Effector memory CD8-positive, alpha-beta T cell (primary cell): Measurements from ENCODE around the gene NDUFB7.
"Not testable (repeated sequence)": the region's sequence is repeated elsewhere in the genome, so short reads cannot be mapped to it uniquely, and the experiment has no call there.

Experiments used
- ATAC-seq: fragments of 150-1000 bp; cut with Tn5 transposase; replicated peaks from 2 replicates; pipeline ENCODE4 v1.10.0; 2021; ENCODE audit warnings: mild to moderate bottlenecking, moderate library complexity
- DNase-seq, 3 experiments: peaks; one replicate each; pipeline ENCODE4 v3.0.0; 2021
- H3K27ac Mint-ChIP-seq, 2 donors: one replicate each; pipeline ENCODE4 v1.8.0; 2022; ENCODE audit warnings: mild to moderate bottlenecking in 2 of 2, mixed read lengths in 2 of 2, moderate library complexity in 2 of 2
- H3K27me3 Mint-ChIP-seq, 2 donors: one replicate each; pipeline ENCODE4 v1.8.0; 2022; ENCODE audit warnings: mixed read lengths in 2 of 2
- H3K36me3 Mint-ChIP-seq: one replicate; pipeline ENCODE4 v1.8.0; 2022; ENCODE audit warnings: mild to moderate bottlenecking, moderate library complexity, mixed read lengths; ENCODE audit not compliant: insufficient read depth
- H3K4me1 Mint-ChIP-seq, 2 donors: one replicate each; pipeline ENCODE4 v1.8.0; 2022; ENCODE audit warnings: low read depth in 2 of 2, mixed read lengths in 2 of 2
- H3K4me3 Mint-ChIP-seq, 2 donors: one replicate each; pipeline ENCODE4 v1.8.0; 2022; ENCODE audit warnings: mild to moderate bottlenecking in 2 of 2, mixed read lengths in 2 of 2, moderate library complexity in 2 of 2
- H3K9me3 Mint-ChIP-seq, 2 donors: one replicate each; pipeline ENCODE4 v1.8.0; 2022; ENCODE audit warnings: mixed read lengths in 2 of 2
- total RNA-seq, 9 experiments: gene quantifications; one replicate each; lab custom pipeline; 2026; lab: John Stamatoyannopoulos, UW

Gene NDUFB7
- 9.4 to 56.1 (median 37.2) reads per million in 9 experiments for total RNA-seq

- Mint-ChIP-seq H3K9me3 (no peaks in the 10 kb centered on the region), H3K27me3 (no peaks in the 10 kb centered on the region), H3K4me3 (peak within 1 kb of the TSS; percentile 93 to 96), H3K27ac (peak within 1 kb of the TSS; percentile 86 to 92), H3K36me3 (peaks cover 11% of the 10 kb centered on the region), H3K4me1 (peaks cover 37 to 48% of the 10 kb centered on the region in 2 donors)
- DNase-seq (peak; percentile 83 to 86 (median 85)), ATAC-seq (peak; percentile 95)
Measured at GRCh38 chr19:14571695-14572490, at the start of gene NDUFB7. Gene NDUFB7, minus strand, starts transcription at chr19:14572066. Its CDS starts 66 bp downstream, at chr19:14572000.

DNA sequence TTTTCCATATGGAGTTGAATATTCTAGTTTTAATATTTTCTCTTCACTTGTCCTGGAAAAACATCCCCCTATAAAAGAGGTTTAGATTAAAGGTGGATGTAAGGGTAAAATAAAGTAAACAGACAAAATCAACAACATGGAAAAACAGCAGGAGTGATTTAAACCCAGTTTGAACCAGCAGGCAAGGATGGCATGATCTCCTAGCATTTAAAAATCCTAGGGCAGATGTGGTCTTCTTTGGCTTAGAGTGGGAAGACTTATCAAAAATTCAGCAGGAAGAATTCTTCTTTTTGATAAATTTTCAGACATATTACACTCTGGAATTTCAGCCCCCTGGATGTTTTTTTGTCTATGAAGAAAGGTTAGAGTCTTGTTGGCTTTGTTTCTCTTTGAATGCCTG is 47.5 kb upstream of the NDUFB7 start:
- Mint-ChIP-seq H3K4me1 (no peaks in the 10 kb centered on the region), H3K4me3 (no peak overlapping the region), H3K36me3 (peaks cover under 1% of the 10 kb centered on the region), H3K9me3 (peaks cover 0 to 1% of the 10 kb centered on the region in 2 donors), H3K27ac (no peak overlapping the region), H3K27me3 (peaks cover 6 to 15% of the 10 kb centered on the region in 2 donors)
- ATAC-seq (no peak), DNase-seq (no peak)

GRCh38 chr19:14616407-14616806 is 44.5 kb upstream of the NDUFB7 start:
- no peak for ATAC-seq
- peaks cover 0 to 1% of the 10 kb centered on the region in 2 donors for H3K9me3 Mint-ChIP-seq
- no peak for DNase-seq
- peaks cover 0 to 3% of the 10 kb centered on the region in 2 donors for H3K4me1 Mint-ChIP-seq
- H3K36me3 Mint-ChIP-seq: no peaks in the 10 kb centered on the region
- no peak overlapping the region for H3K27ac Mint-ChIP-seq
- H3K27me3 Mint-ChIP-seq: peaks cover 6 to 15% of the 10 kb centered on the region in 2 donors
- H3K4me3 Mint-ChIP-seq: no peak overlapping the region

DNA sequence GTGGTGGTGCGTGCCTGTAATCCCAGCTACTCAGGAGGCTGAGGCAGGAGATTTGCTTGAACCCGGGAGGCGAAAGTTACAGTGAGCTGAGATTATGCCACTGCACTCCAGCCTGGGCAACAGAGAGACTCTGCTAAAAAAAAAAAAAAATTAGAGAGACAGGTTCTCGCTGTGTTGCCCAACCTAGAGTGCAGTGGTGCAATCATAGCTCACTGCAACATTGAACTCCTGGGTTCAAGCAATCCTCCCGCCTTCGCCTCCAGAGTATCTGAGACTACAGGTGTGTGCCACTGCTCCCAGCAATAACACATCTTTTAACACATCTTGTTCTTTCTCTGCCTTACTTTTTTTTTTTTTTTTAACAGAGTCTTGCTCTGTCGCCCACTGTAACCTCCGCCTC is 43.8 kb upstream of the NDUFB7 start:
- Mint-ChIP-seq H3K27me3 (peaks cover 6 to 15% of the 10 kb centered on the region in 2 donors), H3K27ac (no peak overlapping the region), H3K4me1 (peaks cover 0 to 5% of the 10 kb centered on the region in 2 donors), H3K9me3 (peaks cover 0 to 1% of the 10 kb centered on the region in 2 donors), H3K36me3 (no peaks in the 10 kb centered on the region), H3K4me3 (no peak overlapping the region)
- ATAC-seq: no peak
- DNase-seq: no peak

DNA sequence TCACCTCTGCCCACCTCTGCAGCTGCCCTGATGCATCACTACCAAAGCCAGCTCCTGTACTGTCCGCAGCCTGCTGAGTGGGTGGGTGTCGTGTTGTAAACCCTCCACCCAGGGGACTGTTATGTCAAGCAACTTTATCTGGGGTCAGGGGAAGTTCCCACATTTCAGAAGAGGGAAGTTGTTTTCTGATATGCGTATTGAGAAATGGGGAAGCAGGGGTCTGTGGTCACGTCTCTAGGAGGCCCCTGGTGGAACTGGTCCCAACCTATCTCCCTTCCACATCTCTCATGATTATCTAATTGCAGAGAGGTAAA is 42.2 kb upstream of the NDUFB7 start:
- Mint-ChIP-seq H3K27me3 (peaks cover 6 to 21% of the 10 kb centered on the region in 2 donors), H3K36me3 (no peaks in the 10 kb centered on the region), H3K4me1 (peaks cover 0 to 5% of the 10 kb centered on the region in 2 donors), H3K27ac (no peak overlapping the region), H3K4me3 (peak overlapping the region in 1 of 2 donors; percentile 8), H3K9me3 (peaks cover 0 to 1% of the 10 kb centered on the region in 2 donors)
- DNase-seq (no peak), ATAC-seq (peak; percentile 58)

- not testable (repeated sequence) for DNase-seq, H3K9me3 Mint-ChIP-seq, H3K36me3 Mint-ChIP-seq, ATAC-seq, H3K27ac Mint-ChIP-seq, H3K4me1 Mint-ChIP-seq
- peak overlapping the region in 1 of 2 donors; percentile 8 for H3K4me3 Mint-ChIP-seq
- peaks cover 6 to 21% of the 10 kb centered on the region in 2 donors for H3K27me3 Mint-ChIP-seq
Measured at GRCh38 chr19:14613399-14614098, 41.7 kb upstream of the NDUFB7 start.

GRCh38 chr19:14612657-14613056 is 40.8 kb upstream of the NDUFB7 start:
- Mint-ChIP-seq H3K9me3 (peaks cover 0 to 1% of the 10 kb centered on the region in 2 donors), H3K4me3 (no peak overlapping the region), H3K36me3 (peaks cover 4% of the 10 kb centered on the region), H3K4me1 (peaks cover 0 to 5% of the 10 kb centered on the region in 2 donors), H3K27ac (no peak overlapping the region), H3K27me3 (peaks cover 6 to 18% of the 10 kb centered on the region in 2 donors)
- ATAC-seq: no peak
- DNase-seq: no peak

- H3K9me3 Mint-ChIP-seq, H3K4me3 Mint-ChIP-seq, H3K27ac Mint-ChIP-seq, DNase-seq, H3K4me1 Mint-ChIP-seq, ATAC-seq, H3K36me3 Mint-ChIP-seq: not testable (repeated sequence)
- H3K27me3 Mint-ChIP-seq: peaks cover 6 to 14% of the 10 kb centered on the region in 2 donors
Measured at GRCh38 chr19:14612242-14612641, 40.4 kb upstream of the NDUFB7 start.

DNA sequence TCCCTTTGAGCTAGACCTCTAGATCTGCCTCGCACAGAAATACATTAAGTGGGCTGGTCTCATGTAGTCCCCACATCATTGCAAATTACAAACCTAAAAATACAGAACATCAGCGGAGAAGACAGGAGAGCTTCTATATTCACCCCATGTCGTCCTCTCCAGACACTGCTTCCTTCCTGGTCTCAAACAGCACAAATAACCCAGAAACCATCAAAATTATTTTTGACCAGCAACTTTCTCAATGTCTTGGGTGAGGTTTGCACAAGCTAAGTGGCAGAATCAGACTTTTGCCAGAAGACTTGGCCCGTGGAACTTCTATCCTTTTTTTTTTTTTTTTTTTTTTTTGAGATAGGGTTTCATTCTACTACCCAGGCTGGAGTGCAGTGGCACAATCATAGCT is 39.2 kb upstream of the NDUFB7 start:
- Mint-ChIP-seq H3K27ac (no peak overlapping the region), H3K4me3 (no peak overlapping the region), H3K9me3 (no peaks in the 10 kb centered on the region), H3K27me3 (peaks cover under 1 to 7% of the 10 kb centered on the region in 2 donors), H3K36me3 (peaks cover 4% of the 10 kb centered on the region), H3K4me1 (peaks cover 0 to 5% of the 10 kb centered on the region in 2 donors)
- DNase-seq: no peak
- ATAC-seq: no peak

- ATAC-seq (no peak), DNase-seq (no peak)
- H3K4me3 Mint-ChIP-seq: no peak overlapping the region
- no peak overlapping the region for H3K27ac Mint-ChIP-seq
- no peaks in the 10 kb centered on the region for H3K9me3 Mint-ChIP-seq
- peaks cover 0 to 5% of the 10 kb centered on the region in 2 donors for H3K27me3 Mint-ChIP-seq
- peaks cover 0 to 2% of the 10 kb centered on the region in 2 donors for H3K4me1 Mint-ChIP-seq
- H3K36me3 Mint-ChIP-seq: peaks cover 4% of the 10 kb centered on the region
Measured at GRCh38 chr19:14606627-14607026, 34.8 kb upstream of the NDUFB7 start.

- Mint-ChIP-seq H3K27ac (peak overlapping the region in 1 of 2 donors; percentile 89), H3K4me3 (no peak overlapping the region), H3K4me1 (no peaks in the 10 kb centered on the region), H3K27me3 (no peaks in the 10 kb centered on the region), H3K9me3 (no peaks in the 10 kb centered on the region), H3K36me3 (peaks cover 4% of the 10 kb centered on the region)
- peak; percentile 36 for ATAC-seq
- no peak for DNase-seq
Measured at GRCh38 chr19:14603990-14604387, 32.1 kb upstream of the NDUFB7 start.

GRCh38 chr19:14599548-14600147 is 27.8 kb upstream of the NDUFB7 start:
- no peak for ATAC-seq
- no peaks in the 10 kb centered on the region for H3K36me3 Mint-ChIP-seq
- peaks cover 5 to 11% of the 10 kb centered on the region in 2 donors for H3K9me3 Mint-ChIP-seq
- H3K4me1 Mint-ChIP-seq: peaks cover 0 to 4% of the 10 kb centered on the region in 2 donors
- no peak for DNase-seq
- no peak overlapping the region for H3K27ac Mint-ChIP-seq
- H3K27me3 Mint-ChIP-seq: peaks cover 0 to 2% of the 10 kb centered on the region in 2 donors
- no peak overlapping the region for H3K4me3 Mint-ChIP-seq

- ATAC-seq (no peak), DNase-seq (no peak)
- Mint-ChIP-seq H3K9me3 (peaks cover 5 to 11% of the 10 kb centered on the region in 2 donors), H3K4me3 (no peak overlapping the region), H3K36me3 (no peaks in the 10 kb centered on the region), H3K27ac (no peak overlapping the region), H3K4me1 (peaks cover 0 to 4% of the 10 kb centered on the region in 2 donors), H3K27me3 (peaks cover 9 to 10% of the 10 kb centered on the region in 2 donors)
Measured at GRCh38 chr19:14595558-14595957, 23.7 kb upstream of the NDUFB7 start.
